ENCODE data around the gene CABP4.
"Not testable (repeated sequence)": the region's sequence is repeated elsewhere in the genome, so short reads cannot be mapped to it uniquely, and the experiment has no call there.

CABP4 gene

GRCh38 chr11:67464411-67465188, 9.4 kb downstream of the CABP4 start:
- Histone ChIP-seq H3K4me3 (replicated peaks; ENCODE audit: insufficient read depth, low read length) (peak overlapping the region; percentile 89), H3K27me3 (ENCODE audit: insufficient read depth, poor library complexity, severe bottlenecking) (no peaks in the 10 kb centered on the region), H3K27ac (replicated peaks) (peak overlapping the region; percentile 84)
- TF ChIP-seq POLR2AphosphoS5 (IDR thresholded peaks at IDR 0.05; ENCODE audit: low read depth) (peak; percentile 75), SPI1 (IDR thresholded peaks at IDR 0.05; ENCODE audit: borderline replicate concordance, low read depth) (no peak; the same call in 1 of the 2 replicates), REST (IDR thresholded peaks at IDR 0.05; ENCODE audit: insufficient replicate concordance, low read depth) (peak; percentile 24), GABPA (IDR thresholded peaks at IDR 0.05; ENCODE audit: low read depth) (no peak)
- DNase-seq (ENCODE audit: low read depth in 1 of 2, low spot score in 1 of 2), result peak; percentile 87 to 94

DNA sequence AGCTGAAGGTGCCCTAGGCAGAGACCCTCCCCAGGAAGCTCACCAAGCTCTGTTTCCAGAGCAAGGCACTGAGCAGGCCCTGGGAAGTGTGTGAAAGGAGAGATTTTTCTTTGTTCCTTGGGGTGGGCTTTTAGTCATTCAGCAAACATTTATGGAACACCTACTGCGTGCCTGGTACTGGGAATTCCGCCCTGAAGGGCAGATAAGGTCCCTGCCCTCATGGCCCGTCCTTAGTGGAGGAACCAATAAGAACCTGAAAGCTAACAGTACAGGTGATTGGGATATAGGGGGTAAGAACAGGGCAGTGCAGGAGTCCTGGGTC, 10.0 kb downstream of the CABP4 start:
- Histone ChIP-seq H3K4me3 (replicated peaks; ENCODE audit: insufficient read depth, low read length) (peak overlapping the region; percentile 89), H3K27me3 (ENCODE audit: insufficient read depth, poor library complexity, severe bottlenecking) (no peaks in the 10 kb centered on the region), H3K27ac (replicated peaks) (peak overlapping the region; percentile 84)
- TF ChIP-seq REST (IDR thresholded peaks at IDR 0.05; ENCODE audit: insufficient replicate concordance, low read depth), result no peak
- TF ChIP-seq SPI1 (IDR thresholded peaks at IDR 0.05; ENCODE audit: borderline replicate concordance, low read depth), result no peak
- no peak for TF ChIP-seq POLR2AphosphoS5 (IDR thresholded peaks at IDR 0.05; ENCODE audit: low read depth)
- TF ChIP-seq GABPA (IDR thresholded peaks at IDR 0.05; ENCODE audit: low read depth), result no peak
- TF ChIP-seq, protein P1, sequence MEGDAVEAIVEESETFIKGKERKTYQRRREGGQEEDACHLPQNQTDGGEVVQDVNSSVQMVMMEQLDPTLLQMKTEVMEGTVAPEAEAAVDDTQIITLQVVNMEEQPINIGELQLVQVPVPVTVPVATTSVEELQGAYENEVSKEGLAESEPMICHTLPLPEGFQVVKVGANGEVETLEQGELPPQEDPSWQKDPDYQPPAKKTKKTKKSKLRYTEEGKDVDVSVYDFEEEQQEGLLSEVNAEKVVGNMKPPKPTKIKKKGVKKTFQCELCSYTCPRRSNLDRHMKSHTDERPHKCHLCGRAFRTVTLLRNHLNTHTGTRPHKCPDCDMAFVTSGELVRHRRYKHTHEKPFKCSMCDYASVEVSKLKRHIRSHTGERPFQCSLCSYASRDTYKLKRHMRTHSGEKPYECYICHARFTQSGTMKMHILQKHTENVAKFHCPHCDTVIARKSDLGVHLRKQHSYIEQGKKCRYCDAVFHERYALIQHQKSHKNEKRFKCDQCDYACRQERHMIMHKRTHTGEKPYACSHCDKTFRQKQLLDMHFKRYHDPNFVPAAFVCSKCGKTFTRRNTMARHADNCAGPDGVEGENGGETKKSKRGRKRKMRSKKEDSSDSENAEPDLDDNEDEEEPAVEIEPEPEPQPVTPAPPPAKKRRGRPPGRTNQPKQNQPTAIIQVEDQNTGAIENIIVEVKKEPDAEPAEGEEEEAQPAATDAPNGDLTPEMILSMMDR (IDR thresholded peaks at IDR 0.05; ENCODE audit: insufficient read depth, low read length), result no peak
- no peak for DNase-seq (ENCODE audit: low read depth in 1 of 2, low spot score in 1 of 2)

- not testable (repeated sequence) for DNase-seq (ENCODE audit: low read depth in 1 of 2, low spot score in 1 of 2); H3K27me3 ChIP-seq (ENCODE audit: insufficient read depth, poor library complexity, severe bottlenecking); H3K27ac ChIP-seq (replicated peaks)
- H3K4me3 ChIP-seq (replicated peaks; ENCODE audit: insufficient read depth, low read length), result peak overlapping the region; percentile 89
Measured at GRCh38 chr11:67465530-67465929, 10.4 kb downstream of the CABP4 start.

- no peaks in the 10 kb centered on the region for H3K27me3 ChIP-seq (ENCODE audit: insufficient read depth, poor library complexity, severe bottlenecking)
- TF ChIP-seq POLR2AphosphoS5 (IDR thresholded peaks at IDR 0.05; ENCODE audit: low read depth) (no peak), SPI1 (IDR thresholded peaks at IDR 0.05; ENCODE audit: borderline replicate concordance, low read depth) (no peak), GABPA (IDR thresholded peaks at IDR 0.05; ENCODE audit: low read depth) (no peak), REST (IDR thresholded peaks at IDR 0.05; ENCODE audit: insufficient replicate concordance, low read depth) (no peak)
- TF ChIP-seq, protein P1 (IDR thresholded peaks at IDR 0.05; ENCODE audit: insufficient read depth, low read length), result no peak
- H3K27ac ChIP-seq (replicated peaks), result no peak overlapping the region
- no peak overlapping the region for H3K4me3 ChIP-seq (replicated peaks; ENCODE audit: insufficient read depth, low read length)
- no peak for DNase-seq (ENCODE audit: low read depth in 1 of 2, low spot score in 1 of 2)
Measured at GRCh38 chr11:67466367-67466766, 11.2 kb downstream of the CABP4 start.

All from HL-60 (cell line).